HG02610 (cell line): ENCODE results near the gene FAAH2.
A peak's percentile ranks its signal among the peaks of the same experiment; 100 is the strongest.
"Not testable (repeated sequence)": the region's sequence is repeated elsewhere in the genome, so short reads cannot be mapped to it uniquely, and the experiment has no call there.

Experiments
- ATAC-seq: cut with Tn5 transposase; IDR thresholded peaks from one replicate; pipeline ENCODE4 v1.9.1; 2021; ENCODE audit warnings: mild to moderate bottlenecking, moderate library complexity; ENCODE audit not compliant: unreplicated experiment

The FAAH2 gene

GRCh38 chrX:57286507-57287251, at the start of gene FAAH2:
TSS of gene FAAH2 (plus strand) at chrX:57286706. CDS start at chrX:57286826, 120 bp downstream.
- ATAC-seq, result peak; percentile 85

GRCh38 chrX:57241967-57242366, 44.5 kb upstream of the FAAH2 start:
- no peak for ATAC-seq

- ATAC-seq, result no peak
These were observed 34.5 kb upstream of the FAAH2 start for GRCh38 chrX:57251965-57252364.

GRCh38 chrX:57265126-57265525, 21.4 kb upstream of the FAAH2 start:
- no peak for ATAC-seq

GRCh38 chrX:57266275-57266674, 20.2 kb upstream of the FAAH2 start:
- ATAC-seq, result no peak

GRCh38 chrX:57266871-57267270, 19.6 kb upstream of the FAAH2 start:
- no peak for ATAC-seq

GRCh38 chrX:57267308-57267707, 19.2 kb upstream of the FAAH2 start:
- ATAC-seq, result no peak

- ATAC-seq, result no peak
These were observed 15.5 kb upstream of the FAAH2 start for GRCh38 chrX:57270980-57271379.

- ATAC-seq, result no peak
These were observed 3.9 kb upstream of the FAAH2 start for GRCh38 chrX:57282568-57282967.

- no peak for ATAC-seq
These were observed 1.5 kb upstream of the FAAH2 start for GRCh38 chrX:57285001-57285400.

GRCh38 chrX:57289089-57289488, 2.6 kb downstream of the FAAH2 start:
- ATAC-seq, result no peak

GRCh38 chrX:57294961-57295360, 8.5 kb downstream of the FAAH2 start:
- ATAC-seq, result no peak

GRCh38 chrX:57295679-57296078, 9.2 kb downstream of the FAAH2 start:
- not testable (repeated sequence) for ATAC-seq

GRCh38 chrX:57313583-57314215, 27.2 kb downstream of the FAAH2 start:
- ATAC-seq, result no peak

- no peak for ATAC-seq
These were observed 42.5 kb downstream of the FAAH2 start for GRCh38 chrX:57329008-57329407.

GRCh38 chrX:57335790-57336189, 49.3 kb downstream of the FAAH2 start:
- not testable (repeated sequence) for ATAC-seq

GRCh38 chrX:57353472-57354132, 67.1 kb downstream of the FAAH2 start:
- ATAC-seq, result no peak

GRCh38 chrX:57364145-57364544, 77.6 kb downstream of the FAAH2 start:
- no peak for ATAC-seq

- no peak for ATAC-seq
These were observed 79.9 kb downstream of the FAAH2 start for GRCh38 chrX:57366430-57366829.

- ATAC-seq, result no peak
These were observed 81.1 kb downstream of the FAAH2 start for GRCh38 chrX:57367649-57368048.

GRCh38 chrX:57368158-57368557, 81.7 kb downstream of the FAAH2 start:
- ATAC-seq, result no peak

GRCh38 chrX:57379296-57379695, 92.8 kb downstream of the FAAH2 start:
- ATAC-seq, result no peak
